ENCODE results near the gene IST1. TPM values are rescaled to one million over a fixed set of nuclear protein-coding genes. Genes with fewer than 3 reads are reported as not detected.

IST1 gene
- total and polyA plus RNA-seq, 10 of the 15 experiments (the other 5 are each of a cell fraction or from before 2014, with no cell fraction given), result 97.3 to 293 (median 138) TPM

DNA sequence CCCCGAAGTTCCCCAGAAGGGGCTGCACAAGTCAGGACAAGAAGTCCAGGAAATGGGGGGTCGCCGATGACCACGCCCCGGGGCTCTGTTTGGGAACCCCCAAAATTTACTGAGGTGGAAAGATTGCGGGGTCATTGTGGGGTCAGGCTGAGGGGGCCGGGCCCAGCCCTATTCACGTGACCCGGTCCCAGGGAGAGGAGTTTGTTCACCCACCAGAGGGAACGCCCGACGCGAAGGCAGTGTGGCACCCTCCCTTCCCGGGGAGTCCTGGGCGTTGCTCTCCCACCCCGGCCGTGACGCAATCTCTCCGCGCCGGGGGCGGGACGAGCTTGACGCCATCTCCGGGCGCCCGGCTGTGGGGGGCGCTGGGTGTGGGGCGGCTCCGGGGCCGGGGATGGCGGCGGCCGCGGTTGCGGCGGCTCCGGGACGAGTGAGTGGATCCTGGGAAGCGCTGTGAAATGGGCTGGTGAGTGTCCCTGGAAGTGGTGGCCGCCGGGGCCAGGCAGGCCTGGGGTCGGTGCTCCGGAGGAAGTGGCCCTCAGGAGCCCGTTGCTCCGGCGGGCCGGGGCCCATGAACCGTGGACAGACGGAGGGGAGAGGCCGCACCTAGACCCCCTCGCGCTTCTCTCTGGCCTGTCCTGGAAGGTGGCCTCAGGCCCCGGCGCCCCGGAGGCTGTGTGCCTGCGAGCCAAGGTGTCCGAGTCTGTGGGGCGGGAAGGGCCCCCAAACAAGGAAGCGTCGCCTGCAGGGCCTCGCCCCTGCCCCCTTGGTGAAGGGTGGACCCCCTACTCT, 49.5 kb upstream of the IST1 start, which contains the start of gene ATXN1L (continued):
- TF ChIP-seq REST (IDR thresholded peaks at IDR 0.05; ENCODE audit: low read depth, low read length) (no peak), HSF1 (IDR thresholded peaks at IDR 0.05; ENCODE audit: low read depth, low read length) (no peak), SIN3A (IDR thresholded peaks at IDR 0.05; ENCODE audit: low read depth, low read length) (peak; percentile 94), MTA3 (IDR thresholded peaks at IDR 0.05; ENCODE audit: borderline replicate concordance, low read length) (no peak), NFXL1 (IDR thresholded peaks at IDR 0.05; ENCODE audit: borderline replicate concordance) (no peak), BCL11A (IDR thresholded peaks at IDR 0.05; ENCODE audit: low read depth, low read length) (no peak), MTA2 (IDR thresholded peaks at IDR 0.05; ENCODE audit: low read depth) (peak; percentile 68; the same call in 1 of the 2 replicates), JUND (IDR thresholded peaks at IDR 0.05; ENCODE audit: low read depth, low read length) (no peak), EP300 (IDR thresholded peaks at IDR 0.05; ENCODE audit: borderline replicate concordance in 1 of 2, control insufficient read depth in 1 of 2, low read depth in 2 of 2, low read length in 2 of 2) (peak; percentile 49 to 70; a peak in 2 of 4 replicates), ZZZ3 (IDR thresholded peaks at IDR 0.05; ENCODE audit: control insufficient read depth, insufficient read length, low read depth) (no peak), BACH1 (IDR thresholded peaks at IDR 0.05; ENCODE audit: borderline replicate concordance) (peak; percentile 65; the same call in 1 of the 2 replicates), ELK1 (IDR thresholded peaks at IDR 0.05; ENCODE audit: low read depth, low read length) (no peak), SMAD1 (IDR thresholded peaks at IDR 0.05; ENCODE audit: low read depth, partially characterized antibody) (no peak), LARP7 (IDR thresholded peaks at IDR 0.05) (peak; percentile 32; the same call in 1 of the 2 replicates), CTCF (IDR thresholded peaks at IDR 0.05 in 2 of 3, conservative IDR thresholded peaks at IDR 0.05 in 1 of 3; ENCODE audit: control insufficient read depth in 2 of 3, extremely low read depth in 1 of 3, insufficient read depth in 1 of 3, low read depth in 3 of 3, low read length in 3 of 3) (no peak)
- TF ChIP-seq, protein P1, sequence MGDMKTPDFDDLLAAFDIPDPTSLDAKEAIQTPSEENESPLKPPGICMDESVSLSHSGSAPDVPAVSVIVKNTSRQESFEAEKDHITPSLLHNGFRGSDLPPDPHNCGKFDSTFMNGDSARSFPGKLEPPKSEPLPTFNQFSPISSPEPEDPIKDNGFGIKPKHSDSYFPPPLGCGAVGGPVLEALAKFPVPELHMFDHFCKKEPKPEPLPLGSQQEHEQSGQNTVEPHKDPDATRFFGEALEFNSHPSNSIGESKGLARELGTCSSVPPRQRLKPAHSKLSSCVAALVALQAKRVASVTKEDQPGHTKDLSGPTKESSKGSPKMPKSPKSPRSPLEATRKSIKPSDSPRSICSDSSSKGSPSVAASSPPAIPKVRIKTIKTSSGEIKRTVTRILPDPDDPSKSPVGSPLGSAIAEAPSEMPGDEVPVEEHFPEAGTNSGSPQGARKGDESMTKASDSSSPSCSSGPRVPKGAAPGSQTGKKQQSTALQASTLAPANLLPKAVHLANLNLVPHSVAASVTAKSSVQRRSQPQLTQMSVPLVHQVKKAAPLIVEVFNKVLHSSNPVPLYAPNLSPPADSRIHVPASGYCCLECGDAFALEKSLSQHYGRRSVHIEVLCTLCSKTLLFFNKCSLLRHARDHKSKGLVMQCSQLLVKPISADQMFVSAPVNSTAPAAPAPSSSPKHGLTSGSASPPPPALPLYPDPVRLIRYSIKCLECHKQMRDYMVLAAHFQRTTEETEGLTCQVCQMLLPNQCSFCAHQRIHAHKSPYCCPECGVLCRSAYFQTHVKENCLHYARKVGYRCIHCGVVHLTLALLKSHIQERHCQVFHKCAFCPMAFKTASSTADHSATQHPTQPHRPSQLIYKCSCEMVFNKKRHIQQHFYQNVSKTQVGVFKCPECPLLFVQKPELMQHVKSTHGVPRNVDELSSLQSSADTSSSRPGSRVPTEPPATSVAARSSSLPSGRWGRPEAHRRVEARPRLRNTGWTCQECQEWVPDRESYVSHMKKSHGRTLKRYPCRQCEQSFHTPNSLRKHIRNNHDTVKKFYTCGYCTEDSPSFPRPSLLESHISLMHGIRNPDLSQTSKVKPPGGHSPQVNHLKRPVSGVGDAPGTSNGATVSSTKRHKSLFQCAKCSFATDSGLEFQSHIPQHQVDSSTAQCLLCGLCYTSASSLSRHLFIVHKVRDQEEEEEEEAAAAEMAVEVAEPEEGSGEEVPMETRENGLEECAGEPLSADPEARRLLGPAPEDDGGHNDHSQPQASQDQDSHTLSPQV (IDR thresholded peaks at IDR 0.05), result 0 out of 2 replicates have a peak, but pooled peaks have one; percentile 49

Data from GM12878 (cell line).